HepG2 (cell line): ENCODE results near the gene CD83. TPM values are rescaled to one million over a fixed set of nuclear protein-coding genes. Genes with fewer than 3 reads are reported as not detected.

Source experiments
- ATAC-seq: fragments of 200-7000 bp; cut with Tn5 transposase; 3 replicates; pipeline ENCODE4 v1.9.1; 2020; ENCODE audit warnings: mild to moderate bottlenecking, moderate library complexity
- BruUV-seq: library from RNA; stranded (reverse); fragments of 400-500 nt; replicated peaks from 2 replicates; lab custom pipeline; 2021; lab: Mats Ljungman, UMichigan
- CTCF ChIA-PET: fragments of 300-600 bp; formaldehyde crosslinking; extraction: SDS; loops from one replicate; lab custom pipeline; 2021; ENCODE audit warnings: low total read pairs, inconsistent platforms, low intra/inter-chr PET ratio; lab: Yijun Ruan, JAX
- POLR2A ChIA-PET: fragments of 350-600 bp; sonication (Branson Sonifier 250); formaldehyde crosslinking; loops from one replicate; lab custom pipeline; 2020; ENCODE audit warnings: antibody characterized with exemption, inconsistent platforms; lab: Yijun Ruan, JAX
- DNase-seq: peaks from one replicate; pipeline ENCODE4 v3.0.0-alpha.2; 2015; ENCODE audit warnings: low spot score
- FAIRE-seq: peaks from 3 replicates; lab custom pipeline; 2011; peaks lifted over from hg19 to GRCh38; lab: Jason Lieb, UNC
- H2AFZ ChIP-seq: one replicate; pipeline ENCODE4 v1.6.1; 2011; ENCODE audit warnings: low read length, inconsistent platforms
- H3K27ac ChIP-seq: fragments of 300-600 bp; 3 replicates; pipeline ENCODE4 v1.8.0; 2011; ENCODE audit warnings: mixed run types, mild to moderate bottlenecking, mixed read lengths, low read length, inconsistent platforms; ENCODE audit not compliant: insufficient read depth; ENCODE audit errors: extremely low read length
- H3K27me3 ChIP-seq, 2 experiments: fragments of 200-600 bp in 1 of 2; 2 replicates in 1 of 2; 3 replicates in 1 of 2; pipeline versions ENCODE4 v1.6.0 to v1.8.0; 2011; ENCODE audit warnings: low read length in 2 of 2, mild to moderate bottlenecking in 2 of 2, moderate library complexity in 2 of 2, inconsistent platforms in 1 of 2; ENCODE audit not compliant: insufficient read depth in 2 of 2, control insufficient read depth in 1 of 2
- H3K36me3 ChIP-seq, 2 experiments: fragments of 200-600 bp in 1 of 2; replicated peaks in 1 of 2; 2 replicates in 1 of 2; 3 replicates in 1 of 2; pipeline versions ENCODE4 v1.5.1 to v1.8.0; 2011; ENCODE audit warnings: low read length in 2 of 2, inconsistent platforms in 1 of 2; ENCODE audit not compliant: insufficient read depth in 2 of 2, control insufficient read depth in 1 of 2
- H3K4me1 ChIP-seq: 2 replicates; pipeline ENCODE4 v1.5.1; 2012; ENCODE audit warnings: low read length, inconsistent platforms; ENCODE audit not compliant: insufficient read depth
- H3K4me2 ChIP-seq: 2 replicates; pipeline ENCODE4 v1.6.0; 2011; ENCODE audit warnings: low read depth, low read length, inconsistent platforms
- H3K4me3 ChIP-seq, 3 experiments: fragments of 200-600 bp in 1 of 3; sonication (generic), shearing (Covaris generic) in 1 of 3; replicated peaks in 1 of 3; 2 replicates each; pipeline ENCODE4 v1.5.1; 2011 to 2016; ENCODE audit warnings: low read length in 3 of 3, inconsistent platforms in 2 of 3, low read depth in 2 of 3, mild to moderate bottlenecking in 2 of 3, control low read depth in 1 of 3, mixed read lengths in 1 of 3; ENCODE audit not compliant: insufficient read depth in 1 of 3
- H3K79me2 ChIP-seq: one replicate; pipeline ENCODE4 v1.6.1; 2011; ENCODE audit warnings: low read length, inconsistent platforms; ENCODE audit not compliant: insufficient read depth
- H3K9ac ChIP-seq: 2 replicates; pipeline ENCODE4 v1.6.0; 2011; ENCODE audit warnings: mild to moderate bottlenecking, low read depth, low read length, inconsistent platforms; ENCODE audit not compliant: insufficient read depth
- H3K9me3 ChIP-seq: 2 replicates; pipeline ENCODE4 v1.5.1; 2012; ENCODE audit warnings: mild to moderate bottlenecking, low read length
- H4K20me1 ChIP-seq: 2 replicates; pipeline ENCODE4 v1.6.0; 2011; ENCODE audit warnings: inconsistent platforms, mild to moderate bottlenecking, low read length, moderate library complexity; ENCODE audit not compliant: insufficient read depth
- ATF4 ChIP-seq, 2 experiments: fragments of 450-650 bp in 1 of 2; sonication (generic) in 1 of 2; formaldehyde crosslinking; IDR thresholded peaks; 2 replicates each; pipeline versions ENCODE4 v1.5.0 to v1.8.0; 2020 to 2022; ENCODE audit warnings: mild to moderate bottlenecking in 1 of 2, missing genetic modification reagents in 1 of 2
- CEBPB ChIP-seq: IDR thresholded peaks from 2 replicates; pipeline ENCODE4 v1.6.1; 2011; ENCODE audit warnings: low read depth, low read length, improper control_type of control experiment, borderline replicate concordance
- FOSL2 ChIP-seq: sonication (generic); formaldehyde crosslinking; IDR thresholded peaks from 2 replicates; pipeline ENCODE4 v1.4.0; 2020; ENCODE audit warnings: missing genetic modification reagents
- GTF3A ChIP-seq: sonication (generic); formaldehyde crosslinking; conservative IDR thresholded peaks from 2 replicates; pipeline ENCODE4 v1.4.0; 2020; ENCODE audit warnings: mild to moderate bottlenecking, missing genetic modification reagents
- HOXA5 ChIP-seq: sonication (generic); formaldehyde crosslinking; IDR thresholded peaks from 2 replicates; pipeline ENCODE4 v1.4.0; 2020; ENCODE audit warnings: missing genetic modification reagents
- SIN3B ChIP-seq: fragments of 150-350 bp; IDR thresholded peaks from 2 replicates; pipeline ENCODE4 v1.6.1; 2014; ENCODE audit warnings: low read length
- ZBTB25 ChIP-seq: IDR thresholded peaks from 2 replicates; pipeline ENCODE4 v1.6.1; 2018; ENCODE audit warnings: missing genetic modification reagents
- ZNF367 ChIP-seq: sonication (generic); formaldehyde crosslinking; IDR thresholded peaks from 2 replicates; pipeline ENCODE4 v1.4.0; 2020; ENCODE audit warnings: missing genetic modification reagents, borderline replicate concordance
- ZNF468 ChIP-seq: sonication (generic); formaldehyde crosslinking; IDR thresholded peaks from 2 replicates; pipeline ENCODE4 v1.8.0; 2022; ENCODE audit warnings: mild to moderate bottlenecking, moderate library complexity, missing genetic modification reagents
- ZNF720 ChIP-seq: sonication (generic); formaldehyde crosslinking; IDR thresholded peaks from 2 replicates; pipeline ENCODE4 v1.4.0; 2020; ENCODE audit warnings: missing genetic modification reagents
- ZNF788 ChIP-seq: sonication (generic); formaldehyde crosslinking; IDR thresholded peaks from 2 replicates; pipeline ENCODE4 v1.5.0; 2020; ENCODE audit warnings: mild to moderate bottlenecking, missing genetic modification reagents, borderline replicate concordance
- WGBS: methylation state at CpG from one replicate; pipeline ENCODE4 v1.1.6; 2017; ENCODE audit warnings: low lambda C conversion rate; 5-methylcytosine and 5-hydroxymethylcytosine counted together
- in situ Hi-C: cut with HindIII; loops from 2 replicates; pipeline ENCODE4 v1.10.0; 2017; ENCODE audit warnings: low pct_unique_long_range_greater_than_20kb; ENCODE audit not compliant: extremely low pct_ligation_motif_present
- intact Hi-C: fragments of 100-400 bp; cut with micrococcal nuclease; formaldehyde crosslinking; loops from one replicate; pipeline ENCODE4 v1.10.0; 2022; ENCODE audit not compliant: unreplicated experiment
- polyA plus RNA-seq, 8 experiments: library from polyadenylated mRNA; depleted of rRNA in 3 of 8; stranded (reverse) in 7 of 8; unstranded in 1 of 8; fragments of >200 nt; fragmentation: Illumina TruSeq in 4 of 8; extraction: Trizol in 4 of 8; gene quantifications; 2 replicates each; pipeline versions ENCODE4 v1.2.1 to v1.2.3, GENCODE V29; 2011 to 2016; ENCODE audit warnings: low read depth in 4 of 8, missing spikeins in 1 of 8, mixed read lengths in 1 of 8; ENCODE audit not compliant: insufficient read depth in 1 of 8
- total RNA-seq, 5 experiments: library from RNA; depleted of rRNA; stranded (reverse); fragments of >200 nt; fragmentation: Illumina TruSeq; extraction: Trizol; gene quantifications; 2 replicates each; pipeline ENCODE4 v1.2.3, GENCODE V29; 2016; ENCODE audit warnings: low read depth in 1 of 5
- TF ChIP-seq, protein P1 (sequence below): fragments of 450-650 bp; IDR thresholded peaks from 2 replicates; pipeline ENCODE4 v1.6.1; 2017; ENCODE audit warnings: mild to moderate bottlenecking

The CD83 gene
- total and polyA plus RNA-seq, 2 of the 13 experiments (the other 11 are each of a cell fraction or from before 2014, with no cell fraction given), result 0.46 to 2.3 TPM

- TF ChIP-seq ATF4 (CRISPR knock-in tag; IDR thresholded peaks at IDR 0.05) (no peak), ZBTB25 (CRISPR knock-in tag) (no peak), FOSL2 (CRISPR knock-in tag) (no peak)
Observed at GRCh38 chr6:14120546-14120945, 3.0 kb downstream of the CD83 start (continued).

GRCh38 chr6:14121936-14122344 lies 4.4 kb downstream of the CD83 start:
- Histone ChIP-seq H3K9me3 (no peaks in the 10 kb centered on the region), H2AFZ (no peak overlapping the region), H3K27me3 (peaks cover 0 to 3% of the 10 kb centered on the region in 2 experiments; a peak in 3 of 5 replicates), H3K36me3 (no peaks in the 10 kb centered on the region), H3K79me2 (no peaks in the 10 kb centered on the region), H3K27ac (no peak overlapping the region), H3K4me2 (no peak overlapping the region), H3K4me3 (no peak overlapping the region), H3K9ac (no peak overlapping the region), H4K20me1 (no peaks in the 10 kb centered on the region), H3K4me1 (peaks cover 4% of the 10 kb centered on the region; the same call in 1 of the 2 replicates)
- no TSS peak for BruUV-seq
- intact Hi-C loops, result no loop called here
- 52% methylated on average over 4 of the region's 4 CpGs for WGBS
- no peak for FAIRE-seq
- no peak for ATAC-seq
- CTCF ChIA-PET, result no interaction called here
- no peak for DNase-seq
- POLR2A ChIA-PET, result no interaction called here
- in situ Hi-C loops, result no loop called here
- TF ChIP-seq ZNF720, result no peak
- TF ChIP-seq GTF3A (CRISPR knock-in tag), result no peak
- TF ChIP-seq, protein P1, sequence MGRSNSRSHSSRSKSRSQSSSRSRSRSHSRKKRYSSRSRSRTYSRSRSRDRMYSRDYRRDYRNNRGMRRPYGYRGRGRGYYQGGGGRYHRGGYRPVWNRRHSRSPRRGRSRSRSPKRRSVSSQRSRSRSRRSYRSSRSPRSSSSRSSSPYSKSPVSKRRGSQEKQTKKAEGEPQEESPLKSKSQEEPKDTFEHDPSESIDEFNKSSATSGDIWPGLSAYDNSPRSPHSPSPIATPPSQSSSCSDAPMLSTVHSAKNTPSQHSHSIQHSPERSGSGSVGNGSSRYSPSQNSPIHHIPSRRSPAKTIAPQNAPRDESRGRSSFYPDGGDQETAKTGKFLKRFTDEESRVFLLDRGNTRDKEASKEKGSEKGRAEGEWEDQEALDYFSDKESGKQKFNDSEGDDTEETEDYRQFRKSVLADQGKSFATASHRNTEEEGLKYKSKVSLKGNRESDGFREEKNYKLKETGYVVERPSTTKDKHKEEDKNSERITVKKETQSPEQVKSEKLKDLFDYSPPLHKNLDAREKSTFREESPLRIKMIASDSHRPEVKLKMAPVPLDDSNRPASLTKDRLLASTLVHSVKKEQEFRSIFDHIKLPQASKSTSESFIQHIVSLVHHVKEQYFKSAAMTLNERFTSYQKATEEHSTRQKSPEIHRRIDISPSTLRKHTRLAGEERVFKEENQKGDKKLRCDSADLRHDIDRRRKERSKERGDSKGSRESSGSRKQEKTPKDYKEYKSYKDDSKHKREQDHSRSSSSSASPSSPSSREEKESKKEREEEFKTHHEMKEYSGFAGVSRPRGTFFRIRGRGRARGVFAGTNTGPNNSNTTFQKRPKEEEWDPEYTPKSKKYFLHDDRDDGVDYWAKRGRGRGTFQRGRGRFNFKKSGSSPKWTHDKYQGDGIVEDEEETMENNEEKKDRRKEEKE, result no peak
- TF ChIP-seq ZNF367 (CRISPR knock-in tag), result no peak
- TF ChIP-seq ZNF788 (CRISPR knock-in tag), result no peak
- TF ChIP-seq SIN3B, result no peak
- no peak for TF ChIP-seq HOXA5
- TF ChIP-seq ZNF468 (CRISPR knock-in tag), result no peak
- TF ChIP-seq CEBPB, result no peak
